ENCODE data around the gene PLXNA4.
"Not testable (repeated sequence)": the region's sequence is repeated elsewhere in the genome, so short reads cannot be mapped to it uniquely, and the experiment has no call there.

Gene PLXNA4

DNA sequence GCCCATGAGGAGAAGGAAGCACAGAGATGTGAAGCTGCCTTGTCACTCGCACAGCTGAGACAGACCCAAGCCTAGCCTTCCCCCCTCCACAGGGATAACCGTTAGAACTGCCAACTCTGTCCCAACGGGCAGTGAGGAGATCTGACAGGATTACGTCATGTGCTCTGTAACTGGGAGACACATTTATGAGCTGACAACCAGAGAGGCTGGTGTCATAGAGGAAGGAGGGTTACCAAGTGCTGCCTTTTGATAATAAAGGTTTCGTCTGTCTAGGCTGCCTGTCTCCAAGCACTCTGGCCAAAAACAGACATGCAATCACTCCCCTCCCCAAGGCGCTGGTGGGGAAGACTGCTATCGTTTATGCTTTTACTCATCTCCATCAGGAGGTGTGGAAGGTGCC, 165.9 kb downstream of the PLXNA4 start:
- no peak for DNase-seq

DNA sequence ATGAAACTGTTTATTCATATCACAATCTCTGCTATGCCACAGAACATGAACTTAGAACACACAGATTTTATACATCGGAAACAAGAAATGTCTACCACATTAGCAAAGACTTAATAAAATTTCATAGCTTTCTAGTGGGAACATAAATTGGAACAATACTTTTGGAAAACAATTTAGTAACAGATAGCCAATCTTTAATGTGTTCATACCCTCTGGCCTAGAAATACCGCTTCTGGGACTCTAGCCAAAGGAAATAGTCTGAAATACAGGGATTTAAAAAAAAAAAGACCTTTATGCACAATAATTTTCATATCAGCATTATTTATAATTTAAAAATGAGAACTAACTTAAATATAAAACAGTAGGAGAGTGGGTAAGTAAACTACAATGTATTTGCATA, 168.5 kb downstream of the PLXNA4 start:
- DNase-seq: no peak

DNA sequence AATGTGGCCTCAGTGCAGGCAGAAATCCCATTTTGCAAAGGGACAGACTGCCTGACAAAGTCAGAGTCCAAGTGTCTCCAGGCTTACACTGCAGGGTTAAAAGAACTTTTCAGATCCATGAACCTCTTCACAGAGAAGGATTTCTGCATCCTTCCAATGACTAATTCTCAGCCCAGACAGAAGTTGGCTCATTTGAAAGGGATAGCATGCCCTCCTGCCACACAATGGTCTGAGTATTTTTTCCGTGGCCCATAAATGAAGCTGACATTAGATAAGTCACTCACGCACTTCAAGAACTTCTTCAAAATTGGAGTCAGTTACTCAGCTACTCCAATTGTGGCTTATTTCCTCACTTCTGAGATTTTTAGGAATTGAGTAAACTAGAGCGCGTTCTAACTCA, 170.2 kb downstream of the PLXNA4 start:
- no peak for DNase-seq

DNA sequence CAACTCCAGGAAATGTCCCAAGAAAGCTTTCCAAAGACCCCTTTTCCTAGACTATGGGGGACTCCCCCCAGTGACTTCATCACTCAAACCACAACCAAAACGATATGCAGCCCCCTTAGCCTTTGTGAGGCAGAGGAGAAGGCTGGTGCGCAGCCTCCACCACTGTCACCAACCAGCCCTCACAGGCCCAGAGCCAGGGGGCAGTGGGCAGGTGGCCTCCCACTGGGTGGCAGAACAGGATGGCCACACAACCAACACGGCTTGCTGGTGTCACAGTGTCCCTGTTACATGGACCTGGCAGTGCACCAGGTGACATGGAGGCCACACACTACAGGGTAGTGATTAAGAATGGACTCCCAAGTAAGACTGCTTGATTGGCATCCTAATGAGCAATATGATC, 172.0 kb downstream of the PLXNA4 start:
- no peak for DNase-seq

DNA sequence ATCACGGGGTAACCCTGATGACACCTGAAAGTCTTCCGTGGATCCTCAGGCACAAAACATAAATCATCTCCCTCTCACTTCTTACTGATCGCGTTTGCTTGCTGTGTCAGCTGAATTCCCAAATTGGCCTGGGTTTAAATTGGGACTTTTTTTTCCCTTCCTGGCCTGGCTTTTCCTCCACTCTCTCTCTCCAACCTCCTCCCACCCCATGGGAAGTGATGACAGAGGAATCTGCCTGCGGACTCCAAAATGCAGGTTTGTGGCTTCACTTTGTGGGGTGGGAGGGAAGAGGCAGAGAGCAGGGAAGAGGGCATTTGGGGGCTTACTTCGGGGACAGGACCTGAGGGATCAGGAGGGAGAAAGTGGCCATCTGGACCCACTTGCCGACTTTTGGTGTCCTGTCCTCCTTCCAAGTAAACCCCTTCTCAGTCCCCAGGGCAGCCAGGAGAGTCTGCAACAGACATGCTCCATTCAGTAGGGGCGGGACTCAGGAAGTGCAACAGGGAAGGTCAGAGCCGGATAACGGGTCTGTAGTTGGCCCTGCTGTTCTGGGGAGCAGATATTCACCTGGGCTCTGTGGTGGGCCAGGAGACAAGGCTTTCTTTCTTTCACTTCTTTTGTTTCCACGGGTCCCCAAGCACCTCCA, 172.7 kb downstream of the PLXNA4 start:
- DNase-seq: no peak

DNA sequence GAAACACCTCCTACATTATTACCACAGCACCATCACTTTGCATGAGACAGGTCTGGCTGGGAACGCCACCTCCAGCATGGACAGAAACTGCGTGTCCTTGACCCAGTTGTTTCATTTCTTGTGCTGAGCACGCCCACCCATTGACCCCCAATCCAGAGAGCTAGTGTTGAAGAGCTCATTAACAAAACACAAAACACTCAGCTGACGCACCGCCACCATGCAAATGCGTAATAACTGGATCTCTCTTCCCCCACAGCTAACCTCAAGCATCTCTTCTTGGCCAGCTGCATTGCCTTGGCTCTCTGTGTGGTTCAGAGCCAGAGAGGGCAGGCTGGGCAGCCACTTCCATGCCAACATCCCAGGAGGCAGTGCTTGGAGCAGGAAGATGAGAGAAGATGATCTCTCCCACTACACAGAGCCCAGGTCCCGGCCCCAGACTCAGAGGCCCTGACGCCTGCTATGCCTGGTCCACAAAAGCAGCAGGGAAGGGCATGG, 173.5 kb downstream of the PLXNA4 start:
- no peak for DNase-seq

DNA sequence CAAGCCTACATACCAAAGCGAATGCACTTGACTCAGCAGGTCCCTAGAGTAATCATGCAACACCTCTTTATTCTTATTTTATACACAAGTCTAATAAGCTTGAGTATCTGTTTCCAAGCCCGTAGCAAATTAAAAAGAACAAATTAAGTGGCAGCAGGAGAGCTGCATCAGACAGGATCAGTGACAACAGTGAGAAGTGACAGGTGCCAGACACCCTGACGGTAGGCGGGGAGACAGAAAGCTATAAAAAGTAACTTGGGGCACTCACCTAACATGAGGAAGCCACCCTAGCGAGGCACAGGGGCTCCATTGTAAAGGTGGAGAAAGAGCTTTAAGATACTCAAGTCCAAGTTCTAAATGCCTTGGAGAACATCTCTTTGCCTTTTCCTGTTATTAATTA, 174.2 kb downstream of the PLXNA4 start:
- no peak for DNase-seq

DNA sequence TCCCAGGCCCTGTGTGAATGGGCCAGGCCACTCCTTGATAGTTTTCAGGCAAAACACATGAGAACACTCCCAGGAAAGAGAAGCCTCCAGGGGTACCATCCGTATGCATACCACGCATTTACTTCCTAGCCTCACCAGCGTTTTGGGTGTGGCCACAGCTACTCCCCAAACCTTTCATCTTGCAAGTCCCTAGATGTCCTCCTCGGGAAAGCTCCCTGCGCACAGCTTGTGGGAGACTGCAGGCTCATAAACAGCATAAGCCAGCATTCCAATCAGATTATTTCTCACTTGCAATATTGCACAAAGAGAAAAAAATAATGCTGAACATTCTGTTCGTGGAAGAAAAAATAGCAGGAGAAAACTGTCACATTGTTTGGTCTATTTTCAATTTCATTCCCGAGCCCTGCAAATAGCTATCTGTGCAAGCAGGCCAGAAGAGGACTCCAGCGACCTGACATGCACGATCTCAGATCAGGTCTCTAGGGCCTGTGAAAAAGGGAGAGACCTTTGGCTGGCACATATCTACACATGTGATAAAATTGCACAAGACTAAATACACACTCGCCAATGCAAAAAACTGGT, 175.6 kb downstream of the PLXNA4 start:
- DNase-seq: no peak

DNA sequence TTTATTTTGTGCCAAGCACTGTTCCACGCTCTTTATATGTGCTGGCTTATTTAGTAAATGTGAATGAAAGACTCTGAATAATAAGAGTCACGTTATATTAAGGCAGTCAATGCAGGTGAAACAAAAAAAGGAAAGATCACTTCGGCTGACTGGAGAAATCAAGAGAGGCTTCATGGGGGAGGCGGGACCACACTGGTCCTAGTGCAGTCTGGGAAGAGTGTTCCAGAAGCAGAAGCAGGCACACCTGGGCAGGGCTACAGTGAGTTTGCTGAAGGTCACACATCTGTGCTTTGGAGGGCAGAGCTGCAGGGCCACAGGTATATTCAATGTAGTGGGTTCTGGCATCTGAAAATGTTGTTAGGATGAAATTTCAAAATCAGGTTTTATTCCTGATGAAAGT, 176.9 kb downstream of the PLXNA4 start:
- no peak for DNase-seq

DNA sequence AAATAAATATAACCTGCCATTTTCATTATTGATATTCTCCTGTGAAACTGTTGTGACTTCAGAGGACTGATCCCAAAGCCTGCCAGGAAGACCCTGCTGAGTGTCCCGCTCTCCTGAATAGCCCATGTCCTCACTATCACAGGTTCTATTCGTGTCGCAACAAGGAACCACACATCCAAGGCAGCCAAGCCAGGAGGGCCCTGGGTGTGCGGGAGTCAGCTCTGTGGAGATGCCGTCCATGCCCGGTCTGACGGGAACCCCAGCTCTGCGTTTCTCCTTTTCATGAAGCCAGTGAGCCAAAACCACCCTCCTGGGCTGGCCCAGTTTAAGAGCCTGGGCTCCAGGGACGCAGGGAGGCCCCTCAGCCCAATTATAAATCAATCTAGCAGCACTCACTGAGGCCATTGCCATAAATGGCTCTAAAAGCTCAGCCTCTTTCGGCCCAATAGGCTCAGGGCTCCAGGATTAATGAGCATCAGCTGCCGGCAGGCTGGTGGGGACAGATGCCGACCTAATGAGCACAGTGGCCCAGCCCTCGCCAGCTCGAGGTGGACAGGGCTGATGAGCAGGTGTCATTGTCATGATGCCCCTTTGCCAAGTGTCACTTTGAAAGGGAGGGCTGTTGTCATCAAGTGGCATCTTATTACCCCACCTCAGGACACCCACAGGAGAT, 177.9 kb downstream of the PLXNA4 start:
- no peak for DNase-seq

DNA sequence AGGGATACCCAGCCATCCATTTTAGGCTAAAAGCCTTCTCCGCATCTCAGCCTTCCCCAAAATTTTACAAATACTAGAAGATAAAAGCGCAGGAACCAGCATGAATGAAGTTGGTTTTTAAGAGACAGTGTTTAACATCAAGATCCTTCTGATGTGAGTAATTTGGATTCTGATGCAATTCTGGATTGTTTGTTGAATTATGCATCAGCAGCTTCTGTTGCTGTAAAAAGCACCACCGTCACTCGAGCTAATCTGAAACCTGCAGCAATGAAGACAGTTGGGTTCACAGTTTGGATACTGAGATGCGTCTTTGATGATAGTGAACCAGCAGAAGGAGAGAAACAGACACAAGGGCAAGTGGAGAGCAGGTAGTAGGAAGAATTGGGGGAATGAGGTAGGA, 179.2 kb downstream of the PLXNA4 start:
- DNase-seq: no peak

DNA sequence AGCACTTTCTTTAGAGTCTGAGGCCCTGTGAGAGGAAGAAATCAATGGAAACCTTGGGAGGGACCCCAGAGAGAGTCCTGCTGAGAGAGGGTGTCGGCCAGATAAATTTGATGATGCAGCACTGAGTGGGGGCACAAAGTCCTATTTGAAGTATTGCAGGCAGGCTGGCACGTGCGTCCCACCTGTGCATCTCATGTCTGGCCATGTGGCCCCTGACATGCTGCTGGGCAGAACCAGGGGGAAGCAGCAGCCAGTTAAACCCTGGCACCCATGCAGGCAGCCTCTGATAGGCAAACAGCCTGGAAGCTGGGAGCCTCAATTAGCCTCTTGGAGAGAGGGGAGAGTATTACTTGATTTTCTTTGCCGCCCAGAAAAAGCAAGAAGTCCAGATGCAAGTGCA, 180.9 kb downstream of the PLXNA4 start:
- DNase-seq: no peak

DNA sequence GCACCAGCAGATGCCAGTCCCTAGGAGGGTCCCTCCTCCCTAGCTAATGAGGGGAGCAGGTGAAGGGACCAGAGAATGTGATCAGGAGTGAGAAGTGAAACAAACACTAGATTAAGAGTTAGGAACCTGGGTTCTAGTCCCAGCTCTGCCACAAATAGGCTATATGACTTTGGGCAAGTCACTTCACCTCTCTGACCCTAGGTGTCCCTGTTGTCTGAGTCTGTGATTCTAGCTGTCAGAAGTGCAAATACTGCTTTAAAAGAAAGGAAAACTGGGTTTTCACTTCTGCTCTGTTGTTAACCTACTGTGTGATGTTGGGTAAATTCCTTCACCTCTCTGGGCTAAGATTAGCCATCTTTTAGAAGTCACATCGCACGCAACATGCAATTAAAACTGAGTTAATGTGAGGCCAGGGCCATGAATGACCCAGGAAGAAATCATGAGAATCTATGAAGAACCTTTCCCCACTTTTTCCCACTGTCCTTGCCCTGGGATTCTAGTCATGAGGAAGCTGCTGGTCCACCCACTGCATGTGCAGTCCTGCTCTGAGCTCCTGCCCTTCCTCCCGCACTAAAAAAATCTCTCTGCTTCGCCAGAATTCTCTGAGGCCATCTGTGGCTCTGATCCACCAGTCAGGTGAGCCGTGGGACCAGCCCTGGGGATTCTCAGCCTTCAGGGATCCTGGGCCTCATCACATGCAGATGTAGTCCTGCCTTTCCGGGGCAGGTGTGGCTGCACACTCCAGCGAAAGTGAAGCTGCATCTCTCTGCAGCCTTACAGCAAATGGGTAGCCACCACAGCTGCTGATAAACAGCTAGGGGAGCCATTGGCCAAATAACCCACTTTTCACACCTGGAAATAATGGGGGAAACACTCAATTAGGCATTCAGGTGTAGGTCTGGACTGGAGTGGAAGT, 181.7 kb downstream of the PLXNA4 start:
- DNase-seq: no peak

DNA sequence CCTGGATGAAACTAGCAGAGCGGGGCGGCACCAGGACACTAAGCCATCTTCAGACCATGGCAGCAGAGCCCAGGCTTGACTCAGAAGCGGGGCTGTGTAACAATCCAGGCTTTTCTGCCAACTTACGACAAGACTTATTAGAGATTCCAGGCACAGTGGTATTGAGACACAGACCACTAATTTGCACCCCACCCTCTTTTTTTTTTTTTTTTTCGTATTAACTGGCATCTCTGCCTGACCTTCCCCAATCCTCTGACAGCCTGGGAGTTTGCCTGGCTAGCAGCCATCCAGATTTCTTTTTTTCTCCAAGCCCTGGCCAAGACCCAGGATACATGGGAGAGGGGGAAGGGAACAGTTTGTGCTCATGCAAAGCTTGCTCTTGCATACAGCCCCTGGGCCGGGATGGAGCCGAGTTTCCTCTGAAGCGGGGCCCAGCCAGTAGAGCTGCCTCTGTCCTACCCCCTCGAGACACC, 182.4 kb downstream of the PLXNA4 start:
- no peak for DNase-seq

DNA sequence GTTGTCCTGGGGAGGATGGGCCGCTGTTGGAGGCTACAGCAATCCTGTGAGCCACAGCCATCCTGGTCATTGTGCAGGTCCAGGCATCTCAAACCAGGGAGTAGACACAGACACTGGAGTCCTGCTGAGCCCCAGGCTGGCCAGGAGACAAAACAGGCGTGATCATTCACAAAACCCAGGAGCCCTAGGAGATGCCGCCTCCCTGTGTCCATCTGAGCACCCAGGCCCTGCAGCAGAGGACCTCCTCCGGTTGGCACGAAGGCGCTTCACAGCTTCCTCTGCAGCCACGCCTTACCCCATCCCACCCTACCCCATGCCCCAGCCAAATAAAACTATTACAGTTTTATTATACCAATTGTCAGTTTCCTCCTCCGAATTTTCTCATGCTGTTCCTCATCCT, 183.6 kb downstream of the PLXNA4 start:
- DNase-seq: no peak

DNA sequence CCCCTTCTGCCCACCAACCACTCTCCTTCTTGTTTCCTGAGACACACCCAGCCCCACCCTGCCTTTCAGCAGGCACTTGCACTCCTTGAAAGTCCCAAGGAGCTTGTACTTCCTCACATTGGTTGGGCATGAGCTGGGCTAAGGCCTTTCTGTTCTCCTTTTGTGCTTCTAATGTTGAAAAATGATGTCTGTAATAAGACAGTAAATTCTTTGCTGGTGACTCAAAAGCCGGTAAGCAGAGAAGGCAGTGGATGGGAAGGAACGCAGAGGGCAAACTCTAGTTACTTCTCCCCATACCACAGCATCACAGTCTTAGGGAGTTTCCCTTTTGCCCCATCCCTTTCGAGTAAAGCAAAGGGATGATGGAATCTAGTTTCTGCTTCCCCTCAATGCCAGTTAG, 185.6 kb downstream of the PLXNA4 start:
- DNase-seq: no peak

DNA sequence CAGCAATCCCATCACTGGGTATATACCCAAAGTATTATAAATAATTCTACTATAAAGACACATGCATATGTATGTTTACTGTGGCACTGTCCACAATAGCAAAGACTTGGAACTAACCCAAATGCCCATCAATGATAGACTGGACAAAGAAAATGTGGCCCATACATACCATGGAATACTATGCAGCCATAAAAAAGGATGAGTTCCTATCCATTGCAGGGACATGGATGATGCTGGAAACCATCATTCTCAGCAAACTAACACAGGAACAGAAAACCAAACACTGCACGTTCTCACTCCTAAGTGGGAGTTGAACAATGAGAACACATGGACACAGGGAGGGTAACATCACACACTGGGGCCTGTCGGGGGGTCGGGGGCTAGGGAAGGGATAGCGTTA, 186.2 kb downstream of the PLXNA4 start:
- DNase-seq: not testable (repeated sequence)

DNA sequence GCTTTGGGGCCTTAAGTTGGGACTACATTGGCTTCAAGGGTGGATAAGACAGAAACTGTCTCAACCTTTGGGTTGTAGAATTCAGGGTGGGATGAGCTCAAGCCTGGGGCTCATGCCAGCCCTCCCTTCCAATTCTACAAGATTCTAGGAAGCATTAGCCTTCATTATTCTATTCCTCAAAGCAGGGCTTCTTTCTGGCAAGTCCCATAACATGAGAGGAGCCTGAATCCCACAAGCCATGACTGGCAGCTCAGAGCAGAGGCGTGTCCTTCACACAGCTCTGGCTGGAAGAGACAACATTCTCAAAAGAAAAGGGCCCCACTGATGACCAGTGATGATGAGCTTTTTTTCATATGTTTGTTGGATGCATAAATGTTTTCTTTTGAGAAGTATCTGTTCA, 187.6 kb downstream of the PLXNA4 start:
- DNase-seq: no peak

DNA sequence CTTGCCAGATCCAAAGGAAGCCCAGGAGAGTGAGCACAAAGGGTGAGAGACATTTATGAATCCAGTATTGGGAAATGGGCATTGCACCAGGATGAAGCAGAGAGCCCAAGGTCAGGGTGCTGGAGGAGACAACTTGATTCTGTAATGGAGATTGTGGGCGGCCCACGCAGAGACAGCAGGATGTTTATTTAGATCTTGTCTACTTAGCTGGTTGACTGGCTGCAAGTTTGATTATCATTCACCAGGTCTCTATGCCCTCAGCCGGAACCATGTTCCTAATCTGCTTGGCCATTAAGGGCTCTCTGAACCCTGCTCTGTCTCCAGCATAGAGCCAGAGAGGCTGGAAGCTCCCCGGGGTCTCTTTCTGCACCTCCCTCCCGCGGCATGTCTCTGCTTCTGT, 188.7 kb downstream of the PLXNA4 start:
- no peak for DNase-seq

DNA sequence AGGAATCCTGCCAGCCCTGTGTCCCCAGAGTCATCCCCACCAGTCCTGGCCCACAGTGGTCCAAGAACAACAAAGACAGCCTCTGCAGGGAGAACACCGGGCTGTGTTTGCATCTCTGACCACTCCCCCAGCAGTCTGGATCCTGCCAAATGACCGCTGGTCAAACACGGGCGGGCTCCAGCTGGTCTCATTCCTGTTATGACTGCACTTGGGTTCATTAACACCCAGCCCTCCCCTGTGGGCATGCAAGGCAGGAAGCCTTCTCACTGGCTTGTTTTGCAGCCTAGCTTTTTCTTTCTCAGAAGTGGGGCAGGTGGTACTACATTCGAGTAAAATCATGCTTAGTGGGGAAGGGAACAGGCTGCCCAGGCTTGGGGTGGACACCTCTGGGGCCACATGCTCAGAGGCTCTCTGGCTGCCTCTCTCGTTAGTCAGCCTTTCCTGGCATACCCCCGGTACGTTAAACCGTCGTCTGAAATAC, 190.0 kb downstream of the PLXNA4 start:
- no peak for DNase-seq

DNA sequence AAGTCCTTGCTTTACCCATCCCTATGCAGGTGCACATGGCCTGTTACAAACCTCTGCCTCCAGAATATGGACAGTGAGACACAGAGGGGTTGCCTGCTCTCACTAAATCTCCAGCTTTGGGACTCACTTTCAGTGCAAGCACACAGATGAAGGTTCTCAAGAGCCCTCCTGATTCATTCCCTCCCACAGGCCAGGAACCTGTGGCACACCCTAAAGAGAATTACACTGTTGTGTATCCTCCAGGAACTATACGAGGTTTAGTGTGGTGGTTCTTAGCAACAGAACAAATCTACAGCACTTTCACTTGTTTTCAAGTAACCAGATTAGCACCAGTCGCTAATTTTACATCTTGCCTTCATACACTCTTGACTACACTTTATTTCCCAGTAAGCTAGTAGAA, 192.3 kb downstream of the PLXNA4 start:
- no peak for DNase-seq

DNA sequence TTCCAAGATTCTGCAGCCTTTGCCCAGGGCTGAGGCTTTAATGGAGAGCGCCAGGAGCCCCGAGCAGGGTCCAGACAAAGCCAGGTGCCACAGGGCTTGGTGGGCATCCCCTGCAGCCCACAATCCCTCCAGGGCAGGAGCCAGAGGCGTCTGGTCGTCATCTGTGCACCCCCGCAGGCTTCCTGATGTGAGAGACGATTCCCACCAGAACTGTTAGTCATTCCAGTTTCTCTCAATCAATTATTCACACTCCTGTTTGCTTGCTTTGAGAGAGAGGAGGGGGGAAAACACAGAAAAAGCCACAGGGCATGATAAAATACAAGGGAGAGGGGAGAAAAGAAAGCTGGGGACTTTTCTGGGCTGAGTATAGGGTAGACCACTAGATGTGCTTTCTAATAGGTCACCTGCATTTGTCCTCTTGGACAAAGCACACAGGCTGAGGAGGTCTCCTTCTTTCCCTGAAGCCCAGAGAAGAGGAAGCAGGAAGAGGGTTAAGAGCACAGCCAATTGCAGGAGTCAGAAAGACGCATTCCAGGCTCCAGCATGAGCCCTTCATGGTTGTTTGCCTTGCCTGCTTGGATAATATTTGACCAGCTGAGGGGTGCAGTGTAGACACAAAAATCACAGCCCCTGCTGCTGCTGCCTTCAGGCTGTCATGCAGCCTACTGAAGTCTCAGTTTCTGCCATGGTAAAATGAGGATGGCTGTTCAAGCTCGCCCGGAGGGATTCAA, 194.4 kb downstream of the PLXNA4 start:
- DNase-seq: no peak

All from activated naive CD4-positive, alpha-beta T cell treated with anti-CD3 and anti-CD28 coated beads, Interleukin-2, amount 50 U/mL, for 16 hours (primary cell).